Naive B cell (primary cell): Measurements from ENCODE around the gene SPPL2C. TPM values are rescaled to one million over a fixed set of nuclear protein-coding genes. Genes with fewer than 3 reads are reported as not detected.
A peak's percentile ranks its signal among the peaks of the same experiment; 100 is the strongest.
"Not testable (repeated sequence)": the region's sequence is repeated elsewhere in the genome, so short reads cannot be mapped to it uniquely, and the experiment has no call there.

ENCODE experiments used
- ATAC-seq, 2 donors: fragments of 150-1000 bp; cut with Tn5 transposase; 2 replicates each; pipeline ENCODE4 v1.10.0; 2021; ENCODE audit warnings: low read depth in 2 of 2, mild to moderate bottlenecking in 2 of 2, moderate library complexity in 2 of 2
- DNase-seq: peaks from one replicate; pipeline ENCODE4 v3.0.0; 2022
- H3K27ac Mint-ChIP-seq, 6 donors: one replicate each; pipeline ENCODE4 v1.8.0; 2020 to 2022; ENCODE audit warnings: mild to moderate bottlenecking in 6 of 6, mixed read lengths in 6 of 6, moderate library complexity in 5 of 6, inconsistent platforms in 2 of 6
- H3K27me3 Mint-ChIP-seq, 3 donors: one replicate each; pipeline ENCODE4 v1.8.0; 2021 to 2022; ENCODE audit warnings: mixed read lengths in 3 of 3, mild to moderate bottlenecking in 1 of 3
- H3K36me3 Mint-ChIP-seq, 2 donors: one replicate each; pipeline ENCODE4 v1.8.0; 2020 to 2022; ENCODE audit warnings: mixed read lengths in 2 of 2, inconsistent platforms in 1 of 2, mild to moderate bottlenecking in 1 of 2
- H3K4me1 Mint-ChIP-seq, 3 donors: one replicate each; pipeline ENCODE4 v1.8.0; 2020 to 2022; ENCODE audit warnings: mixed read lengths in 3 of 3, inconsistent platforms in 1 of 3, mild to moderate bottlenecking in 1 of 3, moderate library complexity in 1 of 3
- H3K4me3 Mint-ChIP-seq, 8 donors: one replicate each; pipeline ENCODE4 v1.8.0; 2020 to 2022; ENCODE audit warnings: mild to moderate bottlenecking in 8 of 8, mixed read lengths in 8 of 8, moderate library complexity in 8 of 8, inconsistent platforms in 2 of 8
- H3K9me3 Mint-ChIP-seq, 7 donors: one replicate each; pipeline ENCODE4 v1.8.0; 2020 to 2022; ENCODE audit warnings: mixed read lengths in 7 of 7, mild to moderate bottlenecking in 5 of 7, inconsistent platforms in 2 of 7, moderate library complexity in 1 of 7
- polyA plus RNA-seq, 6 donors: library from polyadenylated mRNA; unstranded; fragments of 300-500 nt; fragmentation: Illumina TruSeq; gene quantifications; one replicate each; pipeline ENCODE4 v1.2.3, GENCODE V29; 2021; ENCODE audit warnings: low read depth in 6 of 6

SPPL2C gene
- polyA plus RNA-seq, 6 donors from 2014 or later, result not detected

GRCh38 chr17:45849536-45849990 is 4.9 kb downstream of the SPPL2C start:
- H3K9me3 Mint-ChIP-seq, result peaks cover 0 to under 1% (median 0%) of the 10 kb centered on the region in 7 donors
- no peak overlapping the region for H3K4me3 Mint-ChIP-seq
- ATAC-seq (no peak), DNase-seq (no peak)
- H3K36me3 Mint-ChIP-seq, result no peaks in the 10 kb centered on the region
- H3K4me1 Mint-ChIP-seq, result peaks cover 0 to 2% (median 0%) of the 10 kb centered on the region in 3 donors
- H3K27me3 Mint-ChIP-seq, result peaks cover 17 to 51% (median 43%) of the 10 kb centered on the region in 3 donors
- H3K27ac Mint-ChIP-seq, result no peak overlapping the region

- Mint-ChIP-seq H3K27me3 (peaks cover 17 to 55% (median 47%) of the 10 kb centered on the region in 3 donors), H3K4me1 (peaks cover 0 to 2% (median 0%) of the 10 kb centered on the region in 3 donors), H3K36me3 (no peaks in the 10 kb centered on the region), H3K4me3 (no peak overlapping the region), H3K27ac (no peak overlapping the region), H3K9me3 (peaks cover 0 to 3% (median 0%) of the 10 kb centered on the region in 7 donors)
- ATAC-seq (no peak), DNase-seq (no peak)
These were observed 5.3 kb downstream of the SPPL2C start for GRCh38 chr17:45850011-45850410.

GRCh38 chr17:45850468-45850867 is 5.8 kb downstream of the SPPL2C start:
- DNase-seq, result no peak
- Mint-ChIP-seq H3K27ac (no peak overlapping the region), H3K27me3 (peaks cover 17 to 60% (median 51%) of the 10 kb centered on the region in 3 donors), H3K9me3 (peaks cover 0 to 3% (median 0%) of the 10 kb centered on the region in 7 donors), H3K36me3 (no peaks in the 10 kb centered on the region), H3K4me3 (no peak overlapping the region), H3K4me1 (peaks cover 0 to 2% (median 0%) of the 10 kb centered on the region in 3 donors)
- ATAC-seq, result no peak

GRCh38 chr17:45851022-45851421 is 6.3 kb downstream of the SPPL2C start:
- no peaks in the 10 kb centered on the region for H3K36me3 Mint-ChIP-seq
- peaks cover 22 to 65% (median 57%) of the 10 kb centered on the region in 3 donors for H3K27me3 Mint-ChIP-seq
- H3K4me3 Mint-ChIP-seq, result no peak overlapping the region
- H3K9me3 Mint-ChIP-seq, result peaks cover 0 to 4% (median 0%) of the 10 kb centered on the region in 7 donors
- no peak overlapping the region for H3K27ac Mint-ChIP-seq
- ATAC-seq (no peak), DNase-seq (no peak)
- H3K4me1 Mint-ChIP-seq, result peaks cover 0 to 2% (median 0%) of the 10 kb centered on the region in 3 donors

- H3K4me1 Mint-ChIP-seq, result peaks cover 0 to 2% (median 0%) of the 10 kb centered on the region in 3 donors
- no peak for ATAC-seq
- peaks cover 24 to 70% (median 58%) of the 10 kb centered on the region in 3 donors for H3K27me3 Mint-ChIP-seq
- H3K36me3 Mint-ChIP-seq, result no peaks in the 10 kb centered on the region
- H3K9me3 Mint-ChIP-seq, result peaks cover 0 to 5% (median 0%) of the 10 kb centered on the region in 7 donors
- no peak overlapping the region for H3K4me3 Mint-ChIP-seq
- H3K27ac Mint-ChIP-seq, result no peak overlapping the region
- DNase-seq, result no peak
These were observed 6.8 kb downstream of the SPPL2C start for GRCh38 chr17:45851464-45851863.

- peaks cover 0 to 5% (median 0%) of the 10 kb centered on the region in 7 donors for H3K9me3 Mint-ChIP-seq
These were observed 7.2 kb downstream of the SPPL2C start for GRCh38 chr17:45851873-45852272.

GRCh38 chr17:45852535-45853297 is 8.0 kb downstream of the SPPL2C start:
- H3K27me3 Mint-ChIP-seq, result peaks cover 24 to 66% (median 59%) of the 10 kb centered on the region in 3 donors
- H3K9me3 Mint-ChIP-seq, result peaks cover 0 to 5% (median 0%) of the 10 kb centered on the region in 7 donors
- peaks cover 0 to 2% (median 0%) of the 10 kb centered on the region in 3 donors for H3K4me1 Mint-ChIP-seq
- no peak overlapping the region for H3K4me3 Mint-ChIP-seq
- H3K27ac Mint-ChIP-seq, result peak overlapping the region in 1 of 6 donors; percentile 3
- ATAC-seq, result peak in 1 of 2 donors; percentile 36
- peak; percentile 26 for DNase-seq
- no peaks in the 10 kb centered on the region for H3K36me3 Mint-ChIP-seq

More at GRCh38 chr17:45851873-45852272, 7.2 kb downstream of the SPPL2C start:
- DNase-seq, result no peak
- Mint-ChIP-seq H3K27me3 (peaks cover 24 to 70% (median 58%) of the 10 kb centered on the region in 3 donors), H3K36me3 (no peaks in the 10 kb centered on the region), H3K27ac (no peak overlapping the region), H3K4me1 (peaks cover 0 to 2% (median 0%) of the 10 kb centered on the region in 3 donors), H3K4me3 (no peak overlapping the region)
- ATAC-seq, result no peak

GRCh38 chr17:45854209-45854608 is 9.5 kb downstream of the SPPL2C start:
- peaks cover 33 to 67% (median 63%) of the 10 kb centered on the region in 3 donors for H3K27me3 Mint-ChIP-seq
- H3K36me3 Mint-ChIP-seq, result no peaks in the 10 kb centered on the region
- H3K4me1 Mint-ChIP-seq, result peaks cover 0 to 2% (median 0%) of the 10 kb centered on the region in 3 donors
- peaks cover 0 to 5% (median 0%) of the 10 kb centered on the region in 7 donors for H3K9me3 Mint-ChIP-seq
- DNase-seq (no peak), ATAC-seq (no peak)
- no peak overlapping the region for H3K4me3 Mint-ChIP-seq
- H3K27ac Mint-ChIP-seq, result no peak overlapping the region

GRCh38 chr17:45855691-45856336 is 11.1 kb downstream of the SPPL2C start:
- ATAC-seq, result no peak
- no peak for DNase-seq
- Mint-ChIP-seq H3K27ac (no peak overlapping the region), H3K4me1 (peaks cover 0 to 2% (median 0%) of the 10 kb centered on the region in 3 donors), H3K4me3 (no peak overlapping the region), H3K36me3 (peaks cover 0 to 4% of the 10 kb centered on the region in 2 donors), H3K27me3 (peaks cover 36 to 71% (median 63%) of the 10 kb centered on the region in 3 donors), H3K9me3 (peaks cover 0 to 5% (median 0%) of the 10 kb centered on the region in 7 donors)

- Mint-ChIP-seq H3K27ac (no peak overlapping the region), H3K4me3 (no peak overlapping the region), H3K27me3 (peaks cover 35 to 69% (median 47%) of the 10 kb centered on the region in 3 donors), H3K4me1 (no peaks in the 10 kb centered on the region), H3K36me3 (peaks cover 0 to 4% of the 10 kb centered on the region in 2 donors), H3K9me3 (peaks cover 0 to 16% (median 2%) of the 10 kb centered on the region in 7 donors)
- DNase-seq (no peak), ATAC-seq (no peak)
These were observed 13.5 kb downstream of the SPPL2C start for GRCh38 chr17:45857977-45858708.

- peaks cover 42 to 75% (median 47%) of the 10 kb centered on the region in 3 donors for H3K27me3 Mint-ChIP-seq
- ATAC-seq, result no peak
These were observed 16.5 kb downstream of the SPPL2C start for GRCh38 chr17:45861165-45861564.

GRCh38 chr17:45862127-45862526 is 17.4 kb downstream of the SPPL2C start:
- not testable (repeated sequence) for ATAC-seq, DNase-seq, H3K27ac Mint-ChIP-seq, H3K36me3 Mint-ChIP-seq, H3K4me1 Mint-ChIP-seq, H3K4me3 Mint-ChIP-seq
- H3K9me3 Mint-ChIP-seq, result peaks cover 0 to 11% (median 3%) of the 10 kb centered on the region in 7 donors
- peaks cover 44 to 71% (median 49%) of the 10 kb centered on the region in 3 donors for H3K27me3 Mint-ChIP-seq

More at GRCh38 chr17:45861165-45861564, 16.5 kb downstream of the SPPL2C start:
- no peak for DNase-seq
- no peaks in the 10 kb centered on the region for H3K4me1 Mint-ChIP-seq
- no peak overlapping the region for H3K4me3 Mint-ChIP-seq
- peaks cover 0 to 4% of the 10 kb centered on the region in 2 donors for H3K36me3 Mint-ChIP-seq
- H3K27ac Mint-ChIP-seq, result peak overlapping the region in 2 of 6 donors; percentile 1 to 13
- peaks cover 0 to 11% (median 3%) of the 10 kb centered on the region in 7 donors for H3K9me3 Mint-ChIP-seq
